ENCODE results near the gene DCBLD1. TPM values are rescaled to one million over a fixed set of nuclear protein-coding genes. Genes with fewer than 3 reads are reported as not detected.

Gene DCBLD1
- total and polyA plus RNA-seq, 2 of the 13 experiments (the other 11 are each of a cell fraction or from before 2014, with no cell fraction given): 23.2 to 41.5 TPM

GRCh38 chr6:117441824-117442264 lies 40.6 kb upstream of the DCBLD1 start (continued):
- TF ChIP-seq E2F2 (CRISPR knock-in tag; IDR thresholded peaks at IDR 0.05; ENCODE audit: borderline replicate concordance): no peak
- TF ChIP-seq SNRNP70 (IDR thresholded peaks at IDR 0.05; ENCODE audit: low read depth, low read length): no peak
- peak; percentile 85 for TF ChIP-seq RERE (CRISPR knock-in tag; IDR thresholded peaks at IDR 0.05; ENCODE audit: low read depth)
- no peak for TF ChIP-seq ZSCAN29 (CRISPR knock-in tag; conservative IDR thresholded peaks at IDR 0.05)
- no peak for TF ChIP-seq ZNF276 (CRISPR knock-in tag; IDR thresholded peaks at IDR 0.05; ENCODE audit: low read depth)
- TF ChIP-seq ZNF337 (CRISPR knock-in tag; IDR thresholded peaks at IDR 0.05; ENCODE audit: borderline replicate concordance, low read depth): no peak
- no peak for TF ChIP-seq HNRNPLL (IDR thresholded peaks at IDR 0.05; ENCODE audit: low read depth, low read length, poor library complexity, severe bottlenecking)
- no peak for TF ChIP-seq ZBTB44 (CRISPR knock-in tag; IDR thresholded peaks at IDR 0.05)
- no peak for TF ChIP-seq ZNF530 (CRISPR knock-in tag; IDR thresholded peaks at IDR 0.05; ENCODE audit: low read depth)
- no peak for TF ChIP-seq NR1H2 (CRISPR knock-in tag; IDR thresholded peaks at IDR 0.05; ENCODE audit: borderline replicate concordance, low read depth)
- TF ChIP-seq GRHL1 (CRISPR knock-in tag; conservative IDR thresholded peaks at IDR 0.05): no peak
- TF ChIP-seq ZXDC (CRISPR knock-in tag; IDR thresholded peaks at IDR 0.05): no peak
- peak; percentile 63 for TF ChIP-seq NR2C2 (CRISPR knock-in tag; IDR thresholded peaks at IDR 0.05; ENCODE audit: borderline replicate concordance)
- TF ChIP-seq SOX5 (CRISPR knock-in tag; IDR thresholded peaks at IDR 0.05; ENCODE audit: borderline replicate concordance): peak; percentile 99
